Right ventricle myocardium inferior (tissue), 1 donor: Measurements from ENCODE around the gene MAPK9. TPM values are rescaled to one million over a fixed set of nuclear protein-coding genes. Genes with fewer than 3 reads are reported as not detected.

ENCODE experiments used
- ATAC-seq: fragments of 200-7000 bp; cut with Tn5 transposase; one replicate; pipeline ENCODE4 v1.9.1; 2020; ENCODE audit warnings: mild to moderate bottlenecking, moderate library complexity
- DNase-seq: peaks from one replicate; pipeline ENCODE4 v3.0.0; 2021; ENCODE audit errors: missing footprints
- intact Hi-C: fragments of 100-400 bp; cut with DNase I; formaldehyde crosslinking; loops from one replicate; pipeline ENCODE4 v1.11.0; 2022
- long read RNA-seq: library from polyadenylated mRNA; unstranded; transcript quantifications from one replicate; pipeline ENCODE4 v2.0.0, GENCODE V29; 2021
- total RNA-seq: library from RNA; stranded (reverse); fragmentation: NEBNext Ultra II Directional; extraction: Animal tissue kit (Norgen Biotek cat#: 25700); gene quantifications from one replicate; pipeline ENCODE4 v1.2.1, GENCODE V29; 2021
- donor health status: DM: no; HTN: yes; CAD: no; lungs with severe emphysema.

The MAPK9 gene
- total RNA-seq: 41.7 TPM
- long read RNA-seq, full-length matches to known transcripts: 15 of 25 reads
- long read RNA-seq, partial matches to known transcripts: 4 of 25 reads
- long read RNA-seq, other reads (novel, unspliced or antisense): 6 of 25 reads

GRCh38 chr5:180291943-180292831 lies at the start of gene MAPK9:
TSS of gene MAPK9 (minus strand) at chr5:180292083. CDS start at chr5:180280561, 11,522 bp downstream.
- ATAC-seq (peak; percentile 90), DNase-seq (peak; percentile 94)
- intact Hi-C loops: loop anchor here (5.0 kb wide), 2 partner anchors 35 to 380 kb away; no protein-coding TSS in a partner anchor

GRCh38 chr5:180341595-180341994 lies 49.7 kb upstream of the MAPK9 start:
- DNase-seq (no peak), ATAC-seq (no peak)
- intact Hi-C loops: no loop called here

GRCh38 chr5:180340856-180341255 lies 49.0 kb upstream of the MAPK9 start:
- intact Hi-C loops: no loop called here
- DNase-seq (peak; percentile 61), ATAC-seq (no peak)

- ATAC-seq (peak; percentile 17), DNase-seq (peak; percentile 16)
- intact Hi-C loops: no loop called here
Observed at GRCh38 chr5:180339583-180340183, 47.8 kb upstream of the MAPK9 start.

- intact Hi-C loops: no loop called here
- ATAC-seq (no peak), DNase-seq (no peak)
Observed at GRCh38 chr5:180338001-180338707, 46.3 kb upstream of the MAPK9 start.

GRCh38 chr5:180336234-180337020 lies 44.5 kb upstream of the MAPK9 start:
- DNase-seq (no peak), ATAC-seq (no peak)
- intact Hi-C loops: no loop called here

GRCh38 chr5:180335614-180336233 lies 43.8 kb upstream of the MAPK9 start:
- DNase-seq: no peak
- intact Hi-C loops: no loop called here
- ATAC-seq: no peak

- no peak for DNase-seq
- no peak for ATAC-seq
- intact Hi-C loops: no loop called here
Observed at GRCh38 chr5:180334751-180335613, 43.1 kb upstream of the MAPK9 start.

- ATAC-seq (no peak), DNase-seq (no peak)
- intact Hi-C loops: no loop called here
Observed at GRCh38 chr5:180334176-180334575, 42.3 kb upstream of the MAPK9 start.

GRCh38 chr5:180333661-180334060 lies 41.8 kb upstream of the MAPK9 start:
- no peak for ATAC-seq
- intact Hi-C loops: no loop called here
- no peak for DNase-seq

- no peak for DNase-seq
- intact Hi-C loops: no loop called here
- no peak for ATAC-seq
Observed at GRCh38 chr5:180332861-180333260, 41.0 kb upstream of the MAPK9 start.

- DNase-seq (no peak), ATAC-seq (no peak)
- intact Hi-C loops: no loop called here
Observed at GRCh38 chr5:180332051-180332517, 40.2 kb upstream of the MAPK9 start.

- ATAC-seq: no peak
Observed at GRCh38 chr5:180331647-180331950, 39.7 kb upstream of the MAPK9 start.

GRCh38 chr5:180330810-180331646 lies 39.1 kb upstream of the MAPK9 start:
- intact Hi-C loops: no loop called here
- no peak for DNase-seq
- ATAC-seq: peak; percentile 93

More at GRCh38 chr5:180331647-180331950, 39.7 kb upstream of the MAPK9 start:
- intact Hi-C loops: no loop called here
- no peak for DNase-seq

GRCh38 chr5:180330270-180330648 lies 38.4 kb upstream of the MAPK9 start:
- intact Hi-C loops: no loop called here
- no peak for ATAC-seq
- DNase-seq: no peak

GRCh38 chr5:180329606-180330269 lies 37.9 kb upstream of the MAPK9 start:
- ATAC-seq (no peak), DNase-seq (no peak)
- intact Hi-C loops: loop anchor here (5.0 kb wide), 2 partner anchors 37 to 202 kb away; partner anchors contain the start of gene MAPK9
